ENCODE measurements around the gene WEE1. TPM values are rescaled to one million over a fixed set of nuclear protein-coding genes. Genes with fewer than 3 reads are reported as not detected.
"Not testable (repeated sequence)": the region's sequence is repeated elsewhere in the genome, so short reads cannot be mapped to it uniquely, and the experiment has no call there.

WEE1 gene
- polyA plus RNA-seq, 5 donors, result 49.8 to 81.1 (median 63.2) TPM

DNA sequence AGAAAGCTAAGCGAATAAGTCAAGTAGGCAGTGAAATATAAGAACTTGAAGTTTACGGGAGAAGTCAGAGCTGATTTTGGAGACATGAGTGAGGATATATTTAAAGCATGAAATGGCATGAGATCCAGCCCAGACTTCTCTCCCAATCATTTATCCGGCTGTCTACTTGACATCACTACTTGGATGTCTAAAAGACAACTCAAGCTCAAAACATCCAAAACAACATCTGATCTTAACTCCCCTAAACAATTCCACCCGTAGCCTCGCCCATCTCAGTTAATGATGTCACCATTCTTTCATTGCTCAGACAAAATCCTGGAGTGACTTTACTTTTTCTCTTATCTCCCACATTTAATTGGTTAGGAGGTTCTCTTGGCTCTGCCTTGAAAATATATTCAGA lies 44.5 kb downstream of the WEE1 start:
- DNase-seq, result no peak

DNA sequence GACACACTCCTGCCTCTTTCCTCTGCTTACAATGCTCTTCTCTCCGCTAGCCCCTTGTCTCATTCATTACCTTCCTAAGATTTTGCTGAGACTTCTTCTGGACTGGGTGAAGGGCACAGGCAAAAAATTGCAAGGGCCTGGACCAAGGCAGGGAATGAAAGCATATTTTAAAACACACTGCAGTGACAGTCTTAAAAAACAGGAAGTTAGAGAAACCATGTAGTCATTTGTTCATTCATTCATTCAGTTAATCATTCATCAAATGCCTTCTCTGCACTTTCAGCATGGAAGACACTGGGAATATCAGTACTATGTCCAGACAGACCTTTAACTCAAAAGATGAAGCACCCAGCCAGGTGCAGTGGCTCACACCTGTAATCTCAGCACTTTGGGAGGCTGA lies 45.5 kb downstream of the WEE1 start:
- DNase-seq, result no peak

DNA sequence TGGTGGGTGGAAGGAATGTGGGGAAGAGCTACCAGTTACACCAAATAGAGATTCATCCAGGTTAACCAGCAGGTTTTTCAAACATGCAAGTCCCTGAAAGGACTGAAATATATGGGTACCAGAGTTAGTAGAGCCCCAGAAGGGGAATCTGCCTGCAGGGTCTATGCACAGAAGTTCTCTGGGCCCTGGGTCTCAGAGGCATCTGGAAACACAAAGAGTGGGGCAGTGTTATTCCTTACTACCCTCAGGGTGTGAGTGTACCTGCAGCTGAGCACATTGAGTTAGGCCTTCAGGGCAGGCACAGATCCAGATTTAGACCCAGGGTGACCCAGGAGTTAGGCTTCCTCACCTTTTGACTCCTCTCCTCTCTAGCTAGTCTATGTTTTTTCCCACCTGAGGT lies 46.5 kb downstream of the WEE1 start:
- no peak for DNase-seq

DNA sequence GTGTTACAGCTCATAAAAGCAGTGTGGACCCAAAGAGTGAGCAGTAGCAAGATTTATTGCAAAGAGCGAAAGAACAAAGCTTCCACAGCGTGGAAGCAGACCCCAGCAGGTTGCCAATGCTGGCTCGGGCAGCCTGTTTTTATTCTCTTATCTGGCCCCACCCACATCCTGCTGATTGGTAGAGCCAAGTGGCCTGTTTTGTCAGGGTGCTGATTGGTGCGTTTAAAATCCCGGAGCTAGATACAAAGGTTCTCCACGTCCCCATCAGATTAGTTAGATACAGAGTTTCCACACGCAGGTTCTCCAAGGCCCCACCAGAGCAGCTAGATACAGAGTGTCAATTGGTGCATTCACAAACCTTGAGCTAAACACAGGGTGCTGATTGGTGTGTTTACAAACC lies 48.9 kb downstream of the WEE1 start:
- DNase-seq, result not testable (repeated sequence)

DNA sequence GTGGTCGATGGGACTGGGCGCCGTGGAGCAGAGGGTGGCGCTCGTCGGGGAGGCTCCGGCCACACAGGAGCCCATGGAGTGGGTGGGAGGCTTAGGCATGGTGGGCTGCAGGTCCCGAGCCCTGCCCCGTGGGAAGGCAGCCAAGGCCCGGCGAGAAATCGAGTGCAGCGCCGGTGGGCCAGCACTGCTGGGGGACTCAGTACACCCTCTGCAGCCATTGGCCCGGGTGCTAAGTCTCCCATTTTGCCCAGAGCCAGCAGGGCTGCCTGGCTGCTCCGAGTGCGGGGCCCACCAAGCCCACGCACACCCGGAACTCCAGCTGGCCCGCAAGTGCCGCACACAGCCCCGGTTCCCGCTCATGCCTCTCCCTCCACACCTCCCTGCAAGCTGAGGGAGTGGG lies 49.6 kb downstream of the WEE1 start:
- not testable (repeated sequence) for DNase-seq

DNA sequence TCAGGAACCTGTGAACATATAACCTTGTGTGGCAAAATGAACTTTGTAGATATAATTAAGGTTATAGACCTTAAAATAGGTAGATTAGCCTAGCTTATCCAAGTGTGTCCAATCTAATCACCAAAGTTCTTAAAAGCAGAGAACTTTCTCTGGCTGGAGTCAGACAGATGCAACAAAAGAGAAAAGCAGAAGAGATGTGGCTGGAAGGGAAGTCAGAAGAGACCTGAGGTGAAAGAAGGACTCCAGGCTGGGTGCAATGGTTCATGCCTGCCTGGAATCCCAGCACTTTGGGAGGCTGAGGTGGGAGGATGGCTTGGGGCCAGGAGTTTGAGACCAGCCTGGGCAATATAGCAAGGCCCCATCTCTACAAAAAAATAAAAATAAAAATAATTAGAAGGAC lies 51.0 kb downstream of the WEE1 start:
- no peak for DNase-seq

DNA sequence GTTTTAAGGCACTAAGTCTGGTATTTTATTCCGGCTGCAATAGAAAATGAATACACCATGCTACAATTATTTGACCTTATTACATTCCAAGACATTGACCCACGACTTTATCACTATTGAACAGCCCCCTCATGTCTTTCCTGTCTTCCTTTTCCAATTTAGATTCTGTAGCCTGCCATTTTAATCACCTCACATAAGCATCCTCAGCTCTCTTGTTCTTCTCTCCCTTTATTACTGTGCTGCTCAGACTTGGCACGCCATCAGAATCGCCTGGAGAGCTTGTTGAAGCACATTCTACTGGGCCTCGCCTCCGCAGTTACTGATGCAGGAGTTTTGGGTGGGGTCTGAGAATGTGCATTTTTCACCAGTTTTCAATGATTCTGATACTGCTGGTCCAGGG lies 51.7 kb downstream of the WEE1 start:
- no peak for DNase-seq

DNA sequence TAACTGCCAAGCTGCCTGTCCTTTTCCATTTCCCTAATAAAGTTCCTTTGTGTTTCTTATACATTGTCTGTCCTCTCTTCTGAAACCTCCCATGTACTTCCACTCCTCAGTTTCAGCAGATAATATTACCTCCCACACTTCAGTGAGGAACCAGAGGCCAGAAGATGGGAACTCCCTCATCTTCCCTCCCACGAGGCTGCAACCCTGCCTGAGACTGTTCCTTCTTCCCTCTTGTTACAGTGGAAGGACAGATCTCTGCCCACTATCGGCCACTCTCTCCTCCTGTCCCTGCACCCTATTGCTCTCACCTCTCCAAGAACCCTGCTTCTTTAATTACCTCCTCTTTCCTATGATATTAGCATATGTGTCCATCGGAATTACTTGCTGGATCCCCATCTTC lies 52.3 kb downstream of the WEE1 start:
- no peak for DNase-seq

DNA sequence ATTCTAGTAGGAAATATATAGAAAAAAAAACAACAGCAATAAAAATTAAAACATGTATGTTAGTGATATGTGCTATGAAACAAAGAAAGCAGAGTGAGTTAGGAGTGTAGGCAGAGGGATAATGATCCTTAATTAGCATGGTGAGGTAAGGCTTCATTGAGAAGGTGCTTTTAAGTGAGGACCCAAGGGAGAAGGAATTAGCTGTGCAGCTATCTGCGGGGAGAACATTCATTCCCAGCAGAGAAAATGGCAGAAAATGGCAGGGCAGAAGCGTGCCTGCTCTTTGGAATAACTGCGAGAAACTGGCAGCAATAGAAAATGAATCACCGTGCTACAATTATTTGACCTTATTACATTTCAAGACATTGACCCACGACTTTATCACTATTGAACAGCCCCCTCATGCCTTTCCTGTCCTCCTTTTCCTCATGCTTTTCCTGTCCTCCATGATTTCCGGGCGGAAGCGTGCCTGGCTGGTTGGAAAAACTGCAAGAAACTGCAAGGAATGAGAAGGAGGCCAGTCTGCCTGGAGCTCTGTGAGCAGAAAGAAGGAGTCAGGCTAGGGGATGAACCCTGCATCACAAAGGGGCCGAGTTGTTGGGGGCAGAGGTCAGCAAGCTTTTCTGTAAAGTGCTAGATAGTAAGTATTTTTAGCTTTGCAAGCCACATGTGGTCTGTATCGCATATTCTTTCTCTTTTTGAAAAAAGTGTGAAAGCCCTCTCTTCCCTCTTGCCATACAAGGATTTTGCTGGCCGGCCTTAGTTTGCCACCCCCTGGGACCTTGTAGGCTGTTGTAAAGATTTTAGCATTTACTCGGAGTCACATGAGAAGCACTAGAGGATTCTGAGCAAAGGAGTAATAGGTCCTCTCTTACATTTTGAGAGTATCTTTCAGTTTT lies 53.3 kb downstream of the WEE1 start:
- no peak for DNase-seq

DNA sequence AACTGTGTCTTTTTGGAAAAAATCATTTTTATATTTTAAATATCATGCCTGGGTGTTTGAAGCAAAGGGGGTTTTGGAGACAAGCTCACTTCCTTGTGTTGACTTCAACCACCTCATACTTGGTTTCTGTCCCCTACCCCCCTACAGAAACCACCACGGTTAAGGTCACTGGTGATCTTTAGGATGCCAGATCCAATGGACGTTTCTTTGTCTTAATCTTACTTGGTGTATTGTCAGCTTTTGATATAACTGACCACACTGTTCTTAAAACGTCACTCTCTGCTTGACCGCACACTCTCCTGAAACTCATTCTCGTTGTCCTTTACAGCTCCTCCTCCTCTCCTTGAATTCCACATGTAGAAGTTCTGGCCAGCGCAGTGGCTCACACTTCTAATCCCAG lies 55.6 kb downstream of the WEE1 start:
- DNase-seq, result no peak

DNA sequence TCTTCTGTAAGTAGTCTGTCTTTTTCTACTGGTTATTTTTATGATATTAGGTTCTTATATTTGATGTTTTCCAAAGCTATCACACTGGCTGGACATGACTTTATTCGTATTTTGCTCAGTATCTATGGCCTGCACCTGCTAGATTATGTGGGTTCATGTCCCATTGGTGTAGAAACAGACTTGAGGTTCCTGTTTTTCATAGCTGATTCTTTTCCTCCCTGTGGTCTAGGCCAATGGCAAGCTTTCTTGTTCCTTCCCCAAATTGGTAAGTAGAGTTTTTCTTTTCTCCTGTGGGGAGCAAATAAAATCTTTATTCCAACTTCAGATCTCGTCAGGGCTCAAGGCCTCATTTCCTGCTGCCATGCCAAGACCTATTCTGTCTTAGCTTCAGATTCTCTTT lies 60.2 kb downstream of the WEE1 start:
- DNase-seq, result no peak

DNA sequence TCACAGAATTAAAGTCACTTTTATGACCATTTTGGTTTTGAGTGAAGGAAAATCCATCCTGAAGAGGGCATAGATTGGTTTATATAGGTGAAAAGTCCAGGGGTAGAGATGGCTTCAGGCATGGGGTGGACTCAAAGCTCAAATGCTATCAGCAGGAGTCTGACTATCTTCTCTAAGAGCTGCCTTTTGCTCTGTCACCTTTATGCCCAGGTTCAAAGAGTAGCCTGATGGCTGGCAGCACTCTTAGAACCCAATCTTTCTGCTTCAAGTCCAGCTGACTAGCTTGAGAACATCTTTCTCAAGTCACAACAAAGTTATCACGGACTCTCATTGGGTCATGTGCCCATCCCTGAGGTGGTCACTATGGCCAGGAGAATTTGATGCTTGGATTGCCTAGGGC lies 63.2 kb downstream of the WEE1 start:
- DNase-seq, result no peak

DNA sequence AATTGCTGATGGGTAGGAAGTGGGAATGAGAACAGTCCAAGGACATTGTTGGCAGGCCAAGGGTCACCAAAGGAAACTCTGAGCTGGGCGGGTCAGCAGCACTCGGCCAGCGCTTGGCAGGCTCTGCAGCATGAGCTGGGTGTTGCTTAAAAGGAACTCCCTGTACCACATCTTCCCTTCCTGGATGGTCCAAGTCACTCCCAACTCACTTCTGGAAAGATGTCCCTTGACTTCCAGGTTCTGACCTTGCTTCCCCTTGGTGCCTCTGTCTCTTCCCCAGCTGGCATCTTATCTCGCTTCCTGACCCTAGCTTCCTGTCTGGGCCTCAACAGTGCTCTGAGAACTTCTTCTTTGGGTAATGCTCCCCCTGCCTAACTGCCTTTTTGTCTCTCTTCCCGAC lies 65.6 kb downstream of the WEE1 start:
- DNase-seq, result no peak

Other genes starting within 250 kb of the WEE1 start
- 100 to 1,000 TPM in 1 of 5 donors, 10 to 100 TPM in 4; 72.5 to 103 (median 98.9) TPM for gene IPO7, start 189.0 kb upstream of the WEE1 start, polyA plus RNA-seq (ENCODE audit: insufficient read depth in 1 of 5, insufficient read length in 5 of 5, low replicate concordance in 1 of 5)
- 10 to 100 TPM; 22.9 to 30.1 (median 24.3) TPM for gene ZNF143, start 112.7 kb upstream of the WEE1 start, polyA plus RNA-seq (ENCODE audit: insufficient read depth in 1 of 5, insufficient read length in 5 of 5, low replicate concordance in 1 of 5)
- 10 to 100 TPM; 16.4 to 26.9 (median 24.9) TPM for gene SWAP70, start 90.4 kb downstream of the WEE1 start, polyA plus RNA-seq (ENCODE audit: insufficient read depth in 1 of 5, insufficient read length in 5 of 5, low replicate concordance in 1 of 5)

All from right lung (tissue), 5 donors.